GM23248 (cell line): ENCODE results near the gene TBL1XR1. TPM values are rescaled to one million over a fixed set of nuclear protein-coding genes. Genes with fewer than 3 reads are reported as not detected.

Experiments
- DNase-seq: peaks from one replicate; pipeline ENCODE4 v3.0.0-alpha.2; 2015
- H2AFZ ChIP-seq: fragments of 200-600 bp; sonication (generic); 2 replicates; pipeline ENCODE4 v1.6.1; 2016; ENCODE audit warnings: antibody characterized with exemption
- H3F3A ChIP-seq: fragments of 200-600 bp; sonication (generic); 2 replicates; pipeline ENCODE4 v1.6.1; 2016; ENCODE audit warnings: mild to moderate bottlenecking, antibody characterized with exemption, mixed run types; ENCODE audit not compliant: insufficient read depth
- H3K27ac ChIP-seq: fragments of 200-600 bp; sonication (generic); 2 replicates; pipeline ENCODE4 v1.5.1; 2016; ENCODE audit warnings: mild to moderate bottlenecking
- H3K27me3 ChIP-seq: fragments of 200-600 bp; sonication (generic); replicated peaks from 2 replicates; pipeline ENCODE4 v1.6.1; 2016; ENCODE audit warnings: mild to moderate bottlenecking; ENCODE audit not compliant: insufficient read depth
- H3K36me3 ChIP-seq: fragments of 200-600 bp; sonication (generic); 2 replicates; pipeline ENCODE4 v1.6.1; 2016; ENCODE audit warnings: low read depth, mild to moderate bottlenecking
- H3K4me1 ChIP-seq: fragments of 200-600 bp; sonication (generic); 2 replicates; pipeline ENCODE4 v1.6.1; 2016; ENCODE audit warnings: mild to moderate bottlenecking; ENCODE audit not compliant: insufficient read depth
- H3K4me2 ChIP-seq: fragments of 200-600 bp; sonication (generic); one replicate; pipeline ENCODE4 v1.6.1; 2016; ENCODE audit warnings: mild to moderate bottlenecking; ENCODE audit not compliant: unreplicated experiment
- H3K4me3 ChIP-seq: fragments of 200-600 bp; sonication (generic); 2 replicates; pipeline ENCODE4 v1.5.1; 2016; ENCODE audit warnings: mild to moderate bottlenecking
- H3K79me2 ChIP-seq: fragments of 200-600 bp; sonication (generic); 2 replicates; pipeline ENCODE4 v1.6.1; 2016; ENCODE audit warnings: mild to moderate bottlenecking; ENCODE audit not compliant: insufficient read depth
- H3K9ac ChIP-seq: fragments of 200-600 bp; sonication (generic); 2 replicates; pipeline ENCODE4 v1.6.1; 2016; ENCODE audit warnings: mild to moderate bottlenecking
- H3K9me2 ChIP-seq: fragments of 200-600 bp; sonication (generic); 2 replicates; pipeline ENCODE4 v1.6.1; 2016; ENCODE audit warnings: mixed run types, mild to moderate bottlenecking, moderate library complexity; ENCODE audit not compliant: insufficient read depth
- H3K9me3 ChIP-seq: fragments of 200-600 bp; sonication (generic); one replicate; pipeline ENCODE4 v1.6.1; 2017; ENCODE audit warnings: low read depth
- H4K20me1 ChIP-seq: fragments of 200-600 bp; sonication (generic); 2 replicates; pipeline ENCODE4 v1.6.0; 2016; ENCODE audit not compliant: insufficient read depth
- EZH2 ChIP-seq: fragments of 200-600 bp; sonication (generic); IDR thresholded peaks from 2 replicates; pipeline ENCODE4 v1.6.1; 2018; ENCODE audit warnings: antibody characterized with exemption, mild to moderate bottlenecking; ENCODE audit not compliant: insufficient read depth, poor library complexity, severe bottlenecking
- EZH2phosphoT487 ChIP-seq: fragments of 200-600 bp; sonication (generic); IDR thresholded peaks from 2 replicates; pipeline ENCODE4 v1.6.1; 2018; ENCODE audit warnings: antibody characterized with exemption, moderate library complexity, mild to moderate bottlenecking, low read depth; ENCODE audit not compliant: insufficient read depth
- WGBS, 2 experiments: methylation state at CpG; one replicate each; pipeline ENCODE4 v1.1.6; 2015 to 2017; ENCODE audit warnings: low lambda C conversion rate in 2 of 2, low coverage in 1 of 2; ENCODE audit errors: missing lambda C conversion rate in 2 of 2; 5-methylcytosine and 5-hydroxymethylcytosine counted together
- in situ Hi-C: fragments of 300-500 bp; cut with MboI; formaldehyde crosslinking; loops from 2 replicates; pipeline ENCODE4 v1.15.0; 2020
- polyA plus RNA-seq: library from polyadenylated mRNA; unstranded; fragments of >200 nt; fragmentation: Nextera tagmentation; extraction: Ambion mirVana; gene quantifications from 2 replicates; pipeline ENCODE4 v1.2.1, GENCODE V29; 2016
- total RNA-seq: library from RNA; depleted of rRNA; stranded (reverse); fragments of >200 nt; shearing (Covaris generic); gene quantifications from 2 replicates; pipeline ENCODE4 v1.2.3, GENCODE V29; 2014

TBL1XR1 gene
- total and polyA plus RNA-seq, 2 experiments from 2014 or later, result 41.6 to 87.2 TPM

DNA sequence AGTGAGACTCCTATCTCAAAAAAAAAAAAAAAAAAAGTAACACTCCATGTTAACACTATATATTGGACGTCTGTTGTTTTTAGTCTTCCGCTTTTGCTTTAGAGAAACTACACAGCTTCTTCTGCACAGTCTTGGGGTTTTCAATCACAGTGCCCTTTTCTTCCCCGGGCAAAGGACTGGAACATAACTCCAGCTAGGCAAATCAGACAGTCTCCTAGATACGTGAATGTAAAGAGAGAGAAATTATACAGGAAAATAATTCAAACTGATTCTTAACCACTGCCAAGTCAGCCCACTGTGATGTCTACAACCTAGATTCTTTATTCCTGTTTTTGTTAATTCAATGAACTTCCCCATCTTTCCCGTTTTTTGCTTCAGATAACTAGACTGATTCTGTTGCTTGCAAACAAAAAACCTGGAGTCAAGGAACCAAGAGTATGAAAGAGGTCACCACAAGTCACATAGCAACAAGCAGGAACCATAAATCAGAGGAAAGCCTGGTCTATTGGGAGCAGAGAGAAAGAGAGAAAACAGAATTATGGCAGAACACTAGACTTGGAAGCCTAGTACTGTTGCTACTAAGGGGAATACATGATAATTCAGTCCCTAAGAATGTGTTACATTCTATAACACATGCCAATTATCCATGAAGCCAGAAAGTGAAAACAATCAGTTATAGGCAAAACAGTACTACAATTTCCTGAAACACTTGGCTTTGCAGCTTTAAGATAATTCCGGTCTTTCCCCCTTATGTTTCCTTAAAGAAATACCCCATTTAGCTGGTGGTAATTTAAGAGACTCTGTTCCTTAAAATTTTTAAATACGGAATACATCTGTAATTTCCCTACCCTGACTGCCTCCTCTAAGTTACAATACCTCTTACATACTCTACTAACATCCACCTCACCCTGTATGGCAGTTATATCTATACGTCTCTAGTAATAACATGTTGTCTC, 63.1 kb downstream of the TBL1XR1 start:
- TF ChIP-seq EZH2phosphoT487 (no peak), EZH2 (no peak)
- WGBS, 2 experiments, result 67 to 70% methylated on average over 8 of the region's 8 CpGs
- no peaks in the 10 kb centered on the region for H3K36me3 ChIP-seq
- H3K4me1 ChIP-seq, result no peaks in the 10 kb centered on the region; the same call in 1 of the 2 replicates
- no peak overlapping the region for H3K4me2 ChIP-seq
- no peak overlapping the region for H3K9ac ChIP-seq
- H3K4me3 ChIP-seq, result no peak overlapping the region
- no peak for DNase-seq
- H3K9me2 ChIP-seq, result no peaks in the 10 kb centered on the region
- no peaks in the 10 kb centered on the region for H3K27me3 ChIP-seq
- H3K9me3 ChIP-seq, result no peaks in the 10 kb centered on the region
- H3K79me2 ChIP-seq, result peaks cover 98% of the 10 kb centered on the region
- peaks cover 23% of the 10 kb centered on the region; the same call in 1 of the 2 replicates for H4K20me1 ChIP-seq
- in situ Hi-C loops, result no loop called here
- no peak overlapping the region for H2AFZ ChIP-seq
- H3K27ac ChIP-seq, result no peak overlapping the region
- H3F3A ChIP-seq, result no peaks in the 10 kb centered on the region

DNA sequence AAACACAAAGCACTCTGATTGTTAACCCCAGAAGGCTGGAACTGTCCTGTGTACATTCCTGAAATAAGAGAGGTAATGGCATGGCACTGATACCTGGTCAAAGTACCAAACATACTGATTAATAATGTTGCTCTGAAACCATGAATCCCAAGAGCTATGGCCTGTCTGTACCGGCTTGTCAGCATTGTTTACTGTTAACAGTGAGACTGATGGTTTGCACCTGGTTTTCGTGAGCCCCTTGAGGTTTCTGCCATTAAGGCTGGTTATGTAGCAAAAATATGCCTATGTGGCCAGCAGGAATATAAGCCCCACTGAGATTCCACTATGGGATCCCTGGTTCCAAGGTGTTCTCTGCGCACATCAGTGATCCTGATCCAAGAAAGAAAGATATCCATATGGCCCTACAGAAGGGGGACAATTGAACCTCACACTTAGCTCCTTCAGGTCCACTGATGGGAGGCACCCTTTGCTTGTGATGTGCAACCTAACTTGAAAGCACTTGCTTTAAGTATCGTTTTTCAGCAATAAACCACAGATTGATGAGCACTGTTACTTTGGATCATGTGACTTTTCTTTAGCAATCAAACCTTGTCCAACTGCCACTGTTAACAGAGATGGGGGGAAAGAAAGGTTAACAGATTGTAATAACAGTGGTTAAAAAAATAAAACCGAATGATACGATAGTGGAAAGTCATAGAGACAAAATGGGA, 65.2 kb downstream of the TBL1XR1 start:
- peaks cover 3% of the 10 kb centered on the region for H3K4me1 ChIP-seq
- H3K4me3 ChIP-seq, result no peak overlapping the region
- no peak for DNase-seq
- no peaks in the 10 kb centered on the region for H3K9me2 ChIP-seq
- H3K27me3 ChIP-seq, result no peaks in the 10 kb centered on the region
- H3K9me3 ChIP-seq, result no peaks in the 10 kb centered on the region
- H3K4me2 ChIP-seq, result no peak overlapping the region
- H3K27ac ChIP-seq, result no peak overlapping the region
- peaks cover 25% of the 10 kb centered on the region; the same call in 1 of the 2 replicates for H4K20me1 ChIP-seq
- 83 to 84% methylated on average over 6 of the region's 6 CpGs for WGBS, 2 experiments
- no peaks in the 10 kb centered on the region for H3K36me3 ChIP-seq
- in situ Hi-C loops, result no loop called here
- H3K9ac ChIP-seq, result no peak overlapping the region
- no peaks in the 10 kb centered on the region for H3F3A ChIP-seq
- no peak overlapping the region for H2AFZ ChIP-seq
- peaks cover 98% of the 10 kb centered on the region for H3K79me2 ChIP-seq
- TF ChIP-seq EZH2phosphoT487, result no peak
- TF ChIP-seq EZH2, result no peak

DNA sequence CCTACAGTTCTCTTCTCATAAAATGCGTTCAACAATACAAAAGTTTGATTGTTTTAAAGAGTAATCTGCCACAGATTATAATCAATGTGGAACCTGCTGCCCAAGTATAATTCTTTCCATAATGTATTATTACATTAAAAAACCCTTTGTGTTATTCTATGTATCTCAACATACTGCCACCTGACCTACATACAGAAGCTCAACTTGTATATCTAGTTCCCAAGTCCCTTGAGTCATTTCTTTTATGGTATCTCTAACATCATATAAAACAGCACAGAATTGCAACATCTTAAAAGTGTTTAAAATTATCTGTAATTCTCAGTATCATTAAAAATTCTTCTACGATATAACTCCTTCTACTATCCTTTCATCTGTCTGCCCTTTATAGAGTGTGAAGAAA, 70.3 kb downstream of the TBL1XR1 start:
- H3K9ac ChIP-seq, result no peak overlapping the region
- WGBS, 2 experiments, result 95 to 98% methylated on average over 2 of the region's 2 CpGs
- peaks cover 28% of the 10 kb centered on the region for H3K4me1 ChIP-seq
- TF ChIP-seq EZH2phosphoT487 (no peak), EZH2 (no peak)
- no peak overlapping the region for H3K27ac ChIP-seq
- no peak overlapping the region for H3K4me3 ChIP-seq
- H3K36me3 ChIP-seq, result no peaks in the 10 kb centered on the region
- peaks cover 38% of the 10 kb centered on the region for H3F3A ChIP-seq
- in situ Hi-C loops, result no loop called here
- H3K9me3 ChIP-seq, result no peaks in the 10 kb centered on the region
- H3K4me2 ChIP-seq, result peak overlapping the region; percentile 30
- no peak overlapping the region for H2AFZ ChIP-seq
- H4K20me1 ChIP-seq, result peaks cover 27% of the 10 kb centered on the region
- no peak for DNase-seq
- no peaks in the 10 kb centered on the region for H3K27me3 ChIP-seq
- H3K9me2 ChIP-seq, result no peaks in the 10 kb centered on the region
- H3K79me2 ChIP-seq, result peaks cover 91% of the 10 kb centered on the region

DNA sequence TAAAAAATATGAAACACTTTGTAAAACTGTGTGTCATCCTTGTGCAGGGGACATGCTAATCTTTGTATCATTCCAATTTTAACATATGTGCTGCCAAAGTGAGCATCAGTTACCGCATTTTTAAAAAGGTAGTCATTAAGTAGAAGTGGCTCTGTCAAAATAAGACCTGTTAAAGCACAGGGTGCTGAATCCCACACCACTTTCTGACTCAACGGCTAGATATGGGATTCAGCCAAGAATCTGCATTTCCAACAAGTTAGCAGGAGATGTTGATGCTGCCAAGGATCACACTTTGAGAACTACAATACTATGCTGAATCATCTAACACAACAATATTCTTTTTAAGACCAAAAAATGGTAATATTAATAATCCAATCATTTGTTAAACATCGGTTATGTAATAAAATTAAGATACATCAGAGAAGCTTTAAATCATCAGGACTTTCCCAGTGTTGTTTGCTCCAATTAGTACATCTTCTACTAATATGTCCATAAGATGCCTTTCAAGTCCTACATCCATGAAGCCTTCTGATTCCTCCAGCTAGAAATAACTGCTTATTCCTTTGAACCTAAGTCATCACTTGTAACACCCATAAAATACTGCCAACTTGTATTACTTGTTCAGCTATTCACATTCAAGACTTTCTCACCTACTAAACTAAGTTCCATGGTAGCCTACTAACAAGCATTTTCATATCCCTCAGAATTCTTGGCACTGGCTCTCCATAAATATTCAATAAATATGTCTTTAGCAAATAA, 71.1 kb downstream of the TBL1XR1 start:
- H3K9me3 ChIP-seq, result no peaks in the 10 kb centered on the region
- peaks cover 91% of the 10 kb centered on the region for H3K79me2 ChIP-seq
- H2AFZ ChIP-seq, result no peak overlapping the region
- peaks cover 34% of the 10 kb centered on the region for H4K20me1 ChIP-seq
- WGBS, 2 experiments, result 6 to 11% methylated on average over 3 of the region's 3 CpGs
- peak; percentile 93 for DNase-seq
- H3F3A ChIP-seq, result peaks cover 38% of the 10 kb centered on the region
- H3K9me2 ChIP-seq, result no peaks in the 10 kb centered on the region
- TF ChIP-seq EZH2 (no peak), EZH2phosphoT487 (no peak)
- peak overlapping the region; percentile 61 for H3K4me2 ChIP-seq
- H3K9ac ChIP-seq, result no peak overlapping the region
- H3K36me3 ChIP-seq, result no peaks in the 10 kb centered on the region
- H3K4me1 ChIP-seq, result peaks cover 28% of the 10 kb centered on the region
- H3K27me3 ChIP-seq, result no peaks in the 10 kb centered on the region
- in situ Hi-C loops, result no loop called here
- peak overlapping the region; percentile 21; the same call in 1 of the 2 replicates for H3K4me3 ChIP-seq
- peak overlapping the region; percentile 53 for H3K27ac ChIP-seq
